Activated T-cell treated with anti-CD3 and anti-CD28 coated beads, Interleukin-2, amount 50 U/mL, for 48 hours (primary cell): ENCODE data around the gene FUT6.
"Not testable (repeated sequence)": the region's sequence is repeated elsewhere in the genome, so short reads cannot be mapped to it uniquely, and the experiment has no call there.

Experiments
- DNase-seq, 2 experiments: peaks; one replicate each; pipeline ENCODE4 v3.0.0-alpha.2; 2020

Gene FUT6

DNA sequence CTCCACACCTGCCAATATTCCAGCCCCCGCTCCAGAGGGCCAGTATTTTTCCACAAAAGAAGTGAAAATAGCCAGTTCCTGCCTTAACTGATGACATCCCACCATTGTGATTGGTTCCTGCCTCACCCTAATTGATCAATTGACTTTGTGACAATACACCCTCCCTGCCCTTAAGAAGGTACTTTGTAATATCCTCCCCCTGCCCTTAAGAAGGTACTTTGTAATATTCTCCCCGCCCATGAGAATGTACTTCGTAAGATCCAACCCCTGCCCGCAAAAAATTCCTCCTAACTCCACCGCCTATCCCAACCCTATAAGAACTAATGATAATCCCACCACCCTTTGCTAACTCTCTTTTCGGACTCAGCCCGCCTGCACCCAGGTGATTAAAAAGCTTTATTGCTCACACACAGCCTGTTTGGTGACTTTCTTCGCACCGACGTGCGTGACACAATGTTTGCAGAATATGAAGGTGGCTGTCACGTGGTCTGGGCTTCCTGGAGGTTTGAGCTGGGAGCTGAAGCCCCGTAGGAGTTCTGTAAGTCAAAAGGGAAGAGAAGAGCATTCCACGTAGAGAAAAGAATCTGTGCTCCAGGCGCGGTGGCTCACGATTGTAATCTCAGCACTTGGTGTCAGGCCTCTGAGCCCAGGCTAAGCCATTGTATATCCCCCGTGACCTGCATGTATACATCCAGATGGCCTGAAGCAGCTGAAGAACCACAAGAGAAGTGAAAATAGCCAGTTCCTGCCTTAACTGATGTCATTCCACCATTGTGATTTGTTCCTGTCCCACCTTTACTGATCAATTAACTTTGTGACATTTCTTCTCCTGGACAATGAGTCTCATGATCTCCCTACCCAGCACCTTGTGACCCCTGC lies 17.9 kb upstream of the FUT6 start:
- DNase-seq = no peak

DNA sequence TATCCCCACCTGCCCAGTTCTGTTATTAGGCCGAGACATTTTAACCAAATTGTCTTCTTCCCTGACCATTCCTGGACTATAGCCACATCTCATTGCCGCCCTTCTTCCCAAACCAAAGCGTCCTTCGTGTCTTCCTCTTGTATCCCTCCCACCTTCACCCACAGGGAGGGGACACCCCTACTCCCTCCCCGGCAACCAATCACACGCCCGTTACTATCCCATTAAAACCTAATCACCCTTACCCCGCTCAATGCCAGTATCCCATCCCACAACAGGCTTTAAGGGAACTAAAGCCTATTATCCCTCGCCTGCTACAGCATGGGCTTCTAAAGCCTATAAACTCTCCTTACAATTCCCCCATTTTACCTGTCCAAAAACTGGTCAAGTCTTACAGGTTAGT lies 15.6 kb upstream of the FUT6 start:
- not testable (repeated sequence) for DNase-seq

DNA sequence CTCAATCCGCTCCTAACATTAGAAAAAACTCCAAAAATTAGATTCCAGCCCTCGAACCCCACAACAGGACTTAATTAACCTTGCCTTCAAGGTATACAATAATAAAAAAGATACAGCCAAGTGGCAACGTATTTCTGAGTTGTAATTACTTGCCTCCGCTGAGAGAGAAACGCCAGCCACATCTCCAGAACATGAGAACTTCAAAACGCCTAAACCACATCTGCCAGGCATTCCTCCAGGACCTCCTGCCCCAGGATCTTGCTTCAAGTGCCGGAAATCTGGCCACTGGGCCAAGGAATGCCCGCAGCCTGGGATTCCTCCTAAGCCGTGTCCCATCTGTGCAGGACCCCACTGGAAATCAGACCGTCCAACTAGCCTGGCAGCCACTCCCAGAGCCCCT lies 14.6 kb upstream of the FUT6 start:
- not testable (repeated sequence) for DNase-seq

DNA sequence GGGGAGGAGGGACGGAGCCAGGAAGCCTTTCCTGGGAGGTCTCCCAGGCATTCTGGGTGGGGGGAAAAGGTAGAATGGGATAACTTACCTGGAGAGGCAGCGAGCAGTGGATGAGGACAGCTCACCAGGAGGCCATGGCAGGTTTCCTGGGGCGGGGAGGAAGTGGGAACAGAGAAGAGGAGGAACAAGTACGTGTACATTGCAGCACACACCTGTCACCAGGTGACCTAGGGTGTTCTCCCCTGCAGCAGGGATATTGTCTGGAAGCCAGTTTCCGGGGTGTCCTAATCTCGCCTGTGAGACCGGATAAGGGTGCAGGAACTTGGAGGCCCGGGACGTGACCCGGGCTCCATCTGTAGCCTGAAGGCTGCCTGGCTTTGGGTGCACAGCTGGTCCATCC lies 11.8 kb upstream of the FUT6 start, which contains the start of gene FUT3:
TSS of gene FUT3 (minus strand) at position 148 of the 400 bp plus-strand sequence.
- no peak for DNase-seq

DNA sequence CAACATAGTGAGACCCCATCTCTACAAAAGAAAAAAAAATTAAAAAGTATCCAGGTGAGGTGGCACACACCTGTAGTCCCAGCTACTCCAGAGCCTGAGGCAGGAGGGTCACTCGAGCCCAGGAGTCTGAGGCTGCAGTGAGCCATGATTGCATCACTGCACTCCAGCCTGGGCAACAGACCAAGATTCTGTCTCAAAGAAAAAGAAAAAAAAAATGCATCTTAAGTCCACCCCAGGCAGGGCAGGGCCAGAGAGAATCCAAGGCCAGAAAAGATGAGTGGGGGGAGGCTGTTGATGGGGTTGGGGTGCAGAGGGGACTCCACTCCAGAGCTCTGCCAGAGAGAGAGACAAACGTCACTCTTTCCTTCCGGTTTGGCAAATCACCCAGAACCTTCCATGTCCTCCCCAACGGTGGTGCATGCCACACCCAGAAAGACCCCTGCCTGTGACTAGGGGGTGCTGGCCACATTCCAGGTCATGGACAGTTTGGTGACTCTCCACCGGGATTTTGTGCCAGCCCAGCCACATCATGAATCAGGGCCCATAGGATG lies 11.3 kb upstream of the FUT6 start:
- DNase-seq = no peak

DNA sequence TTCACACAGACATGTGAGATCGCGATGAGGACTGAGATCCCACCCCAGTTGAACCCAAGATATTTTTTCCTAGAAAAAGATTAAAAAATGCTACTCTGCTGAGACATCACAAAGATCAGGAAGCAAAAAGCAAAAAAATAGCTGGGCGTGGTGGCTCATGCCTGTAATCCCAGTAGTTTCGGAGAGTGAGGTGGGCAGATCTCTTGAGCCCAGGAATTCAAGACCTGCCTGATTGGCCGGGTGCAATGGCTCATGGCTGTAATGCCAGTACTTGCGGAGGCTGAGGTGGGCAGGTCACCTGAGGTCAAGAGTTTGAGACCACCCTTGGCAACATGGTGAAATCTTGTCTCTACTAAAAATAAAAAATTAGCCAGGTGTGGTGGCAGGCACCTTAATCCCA lies 10.7 kb upstream of the FUT6 start:
- DNase-seq = no peak

DNA sequence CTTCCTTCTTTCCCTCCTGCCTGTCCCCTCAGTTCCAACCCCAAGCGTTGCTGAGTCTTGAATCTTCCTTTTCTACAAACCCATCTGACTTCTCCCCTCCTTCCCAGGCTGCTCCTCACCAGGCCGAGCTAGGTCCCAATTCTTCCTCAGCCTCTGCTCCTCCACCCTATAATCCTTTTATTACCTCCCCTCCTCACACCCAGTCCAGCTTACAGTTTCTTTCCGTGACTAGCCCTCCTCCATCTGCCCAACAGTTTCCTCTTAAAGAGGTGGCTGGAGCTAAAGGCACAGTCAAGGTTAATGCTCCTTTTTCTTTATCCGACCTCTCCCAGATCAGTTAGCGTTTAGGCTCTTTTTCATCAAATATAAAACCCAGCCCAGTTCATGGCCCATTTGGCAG lies 9.1 kb upstream of the FUT6 start:
- not testable (repeated sequence) for DNase-seq

DNA sequence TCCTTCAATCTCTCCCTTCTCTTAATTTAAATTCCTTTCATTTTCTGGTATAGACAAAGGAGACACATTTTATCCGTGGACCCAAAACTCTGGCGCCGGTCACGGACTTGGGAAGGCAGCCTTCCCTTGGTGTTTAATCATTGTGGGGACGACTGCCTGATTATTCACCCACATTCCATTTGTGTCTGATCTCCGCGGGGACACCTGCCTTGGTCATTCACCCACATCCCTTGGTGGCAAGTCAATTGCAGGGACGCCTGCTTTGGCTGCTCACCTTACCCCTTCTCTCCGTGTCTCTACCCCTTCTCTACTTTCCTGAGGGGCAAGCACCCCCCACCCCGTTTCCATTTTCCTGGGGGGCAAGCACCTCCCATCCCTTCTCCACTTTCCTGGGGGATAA lies 8.3 kb upstream of the FUT6 start:
- DNase-seq = not testable (repeated sequence)

DNA sequence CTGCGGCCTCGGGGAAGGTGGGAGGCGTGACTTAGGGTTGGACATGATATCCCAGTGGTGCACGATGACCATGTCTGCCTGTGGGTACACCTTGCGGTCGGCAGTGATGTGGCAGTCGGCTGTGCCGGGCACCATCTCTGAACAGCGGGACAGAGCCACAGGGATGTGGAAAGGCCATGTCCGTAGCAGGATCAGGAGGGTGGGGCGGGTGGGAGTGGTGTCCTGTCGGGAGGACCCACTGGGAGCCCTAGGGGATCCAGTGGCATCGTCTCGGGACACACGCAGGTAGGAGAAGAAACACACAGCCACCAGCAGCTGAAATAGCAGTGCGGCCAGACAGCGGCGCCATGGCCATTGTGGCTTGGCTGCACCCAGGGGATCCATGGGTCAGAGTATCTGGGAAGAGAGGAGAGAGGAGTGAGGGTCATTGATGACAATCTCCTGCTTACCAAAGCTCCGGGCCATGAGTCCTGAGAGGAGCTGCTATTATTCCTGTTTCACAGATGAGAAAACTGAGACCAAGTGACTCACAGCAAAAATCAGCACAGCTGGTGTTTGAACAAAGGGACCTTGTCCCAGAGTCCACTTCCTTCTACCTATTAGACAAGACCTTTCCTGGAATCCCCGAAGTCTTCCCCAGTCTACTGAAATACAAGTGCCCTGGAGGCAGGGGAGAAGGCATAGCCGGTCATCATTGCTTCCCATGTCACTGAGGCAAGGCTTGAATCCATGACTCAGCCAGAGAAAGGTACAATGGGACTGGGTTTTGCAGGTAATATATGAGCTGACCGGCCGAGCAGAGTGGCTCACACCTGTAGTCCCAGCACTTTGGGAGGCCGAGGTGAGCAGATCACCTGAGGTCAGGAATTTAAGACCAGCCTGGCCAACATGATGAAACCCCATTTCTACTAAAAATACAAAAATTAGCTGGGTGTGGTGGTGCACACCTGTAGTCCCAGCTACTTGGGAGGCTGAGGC lies 5.2 kb upstream of the FUT6 start:
- no peak for DNase-seq

DNA sequence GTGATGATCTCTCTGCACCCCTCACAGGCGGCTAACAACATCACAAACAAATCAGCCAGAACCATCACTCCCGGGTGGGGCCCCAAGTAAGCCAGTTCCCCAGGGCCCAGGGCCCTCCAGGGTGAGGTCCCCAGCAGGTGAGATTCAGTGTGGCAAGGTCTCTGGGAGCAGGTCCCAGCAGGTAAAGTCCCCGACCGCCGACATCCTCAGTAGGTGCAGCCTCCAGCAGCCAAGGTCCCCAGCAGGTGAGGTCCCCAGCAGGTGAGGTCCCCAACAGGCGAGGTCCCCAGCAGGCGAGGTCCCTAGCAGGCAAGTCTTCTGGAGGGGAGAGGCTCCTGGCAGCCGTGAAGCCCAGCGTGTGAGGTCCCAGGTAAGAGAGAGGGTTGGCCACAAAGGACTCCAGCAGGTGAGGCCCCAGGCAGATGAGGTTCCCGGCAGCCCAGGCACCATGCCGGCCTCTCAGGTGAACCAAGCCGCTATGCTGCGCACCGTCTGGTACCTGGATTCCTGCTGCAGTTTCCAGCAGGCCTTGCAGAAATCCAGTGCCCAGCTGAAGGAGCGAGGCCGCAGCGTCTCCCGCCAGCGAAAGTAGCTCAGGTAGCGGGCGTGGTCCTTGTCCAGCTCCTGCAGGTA lies 3.9 kb upstream of the FUT6 start:
- no peak for DNase-seq

DNA sequence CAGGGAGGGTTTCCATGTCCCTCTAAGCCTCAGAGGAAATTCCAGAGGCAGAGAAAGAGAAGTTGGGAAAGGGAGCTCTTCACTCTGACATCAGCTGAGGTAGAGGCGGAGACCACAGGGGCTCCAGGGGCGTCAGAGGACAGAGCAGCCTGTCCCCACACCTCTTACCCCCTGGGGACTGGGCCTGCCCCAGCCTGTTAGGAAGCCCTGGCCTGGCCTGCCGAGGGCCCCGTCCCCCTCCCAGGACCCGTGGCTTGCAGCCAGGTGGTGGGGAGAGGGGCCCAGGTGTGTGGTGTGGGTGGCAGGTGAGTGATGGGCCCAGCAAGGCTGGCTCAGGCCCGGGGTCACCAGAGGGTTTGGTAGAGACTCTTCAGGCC lies 2.2 kb upstream of the FUT6 start:
- DNase-seq = not testable (repeated sequence)

DNA sequence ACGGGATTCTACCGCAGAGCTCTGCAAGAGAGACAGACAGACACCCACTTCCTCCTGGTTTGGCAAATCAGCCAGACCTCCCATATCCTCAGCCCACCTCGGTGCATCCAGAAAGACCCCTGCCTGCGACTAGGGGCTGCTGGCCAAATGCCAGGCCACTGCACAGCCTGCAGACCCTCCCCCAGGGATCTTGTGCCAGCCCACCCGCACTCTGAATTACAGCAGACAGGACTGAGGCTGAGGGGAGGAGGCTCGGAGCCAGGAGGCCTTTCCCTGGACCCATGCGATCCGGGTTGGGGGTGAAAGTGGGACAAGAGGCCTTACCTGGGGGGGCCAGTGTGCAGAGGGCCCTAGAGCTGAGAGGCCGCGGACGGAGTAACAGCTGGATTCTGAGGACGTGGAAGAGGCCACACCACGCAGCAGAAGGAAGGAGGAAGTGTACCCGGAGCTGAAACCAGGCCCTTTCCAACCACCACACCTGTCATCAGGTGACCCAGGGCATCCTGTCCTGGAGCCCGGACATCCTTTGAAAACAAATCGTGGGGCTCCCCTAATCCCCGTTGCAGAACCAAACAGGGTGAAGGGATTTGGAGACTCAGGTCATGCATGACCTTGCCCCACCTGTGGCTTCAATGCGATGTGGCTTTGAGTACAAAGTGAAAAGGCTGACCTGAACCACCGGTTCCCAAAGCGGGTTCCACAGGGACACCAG lies 993 bp downstream of the FUT6 start:
- no peak for DNase-seq

DNA sequence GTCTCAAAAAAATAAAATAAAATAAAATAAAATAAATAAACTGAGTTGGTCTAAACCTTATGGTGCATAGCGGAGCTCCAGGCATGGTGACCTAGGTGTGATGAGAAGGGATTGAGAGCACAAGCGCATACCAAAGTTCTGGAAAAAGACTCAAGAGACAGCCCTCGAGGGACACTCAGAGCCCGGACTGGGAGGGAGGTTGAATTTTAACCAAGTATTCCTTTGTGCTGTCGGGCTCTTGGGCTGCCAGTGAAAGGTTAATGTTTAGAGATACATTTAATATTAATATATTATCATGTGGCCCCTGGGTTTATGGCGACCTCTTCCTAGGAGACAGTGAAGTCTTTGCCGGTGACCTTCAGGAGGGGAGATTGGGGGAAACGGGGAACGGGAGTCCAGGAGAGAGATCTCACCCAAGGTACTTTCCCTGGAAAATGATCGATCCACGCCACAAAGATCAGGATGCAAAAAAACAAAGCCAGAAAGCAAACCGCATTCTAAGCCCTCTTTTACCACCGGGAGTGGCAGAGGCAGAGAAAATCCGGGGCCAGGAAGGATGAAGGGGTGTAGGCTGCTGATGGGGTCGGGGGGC lies 1.6 kb downstream of the FUT6 start:
- no peak for DNase-seq

DNA sequence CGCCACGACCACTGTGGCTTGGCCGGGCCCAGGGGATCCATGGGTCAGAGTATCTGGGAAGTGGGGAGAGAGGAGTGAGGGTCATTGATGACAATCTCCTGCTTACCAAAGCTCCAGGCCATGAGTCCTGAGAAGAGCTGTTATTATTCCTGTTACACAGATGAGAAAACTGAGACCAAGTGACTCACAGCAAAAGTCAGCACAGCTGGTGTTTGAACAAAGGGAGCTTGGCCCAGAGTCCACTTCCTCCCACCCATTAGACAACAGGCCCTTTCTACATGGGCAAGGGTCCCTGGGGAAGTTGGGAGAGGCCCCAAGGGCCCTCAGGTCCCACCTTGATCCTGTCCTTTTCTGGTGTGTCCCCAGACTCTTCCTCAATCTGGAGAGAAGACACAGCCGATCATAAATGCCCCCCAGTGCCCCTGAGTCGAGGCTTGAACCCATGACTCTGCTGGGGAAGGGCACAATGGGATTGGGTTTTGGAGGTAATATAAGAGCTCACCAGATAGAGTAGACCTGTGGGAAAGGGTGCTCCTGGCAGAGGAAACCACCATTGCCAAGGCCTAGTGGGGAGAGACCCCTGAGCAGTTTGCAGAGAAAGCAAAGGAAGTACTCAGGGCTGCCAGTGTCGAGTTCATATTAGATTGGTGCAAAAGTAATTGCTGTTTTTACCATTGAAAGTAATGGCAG lies 6.8 kb downstream of the FUT6 start:
- no peak for DNase-seq

DNA sequence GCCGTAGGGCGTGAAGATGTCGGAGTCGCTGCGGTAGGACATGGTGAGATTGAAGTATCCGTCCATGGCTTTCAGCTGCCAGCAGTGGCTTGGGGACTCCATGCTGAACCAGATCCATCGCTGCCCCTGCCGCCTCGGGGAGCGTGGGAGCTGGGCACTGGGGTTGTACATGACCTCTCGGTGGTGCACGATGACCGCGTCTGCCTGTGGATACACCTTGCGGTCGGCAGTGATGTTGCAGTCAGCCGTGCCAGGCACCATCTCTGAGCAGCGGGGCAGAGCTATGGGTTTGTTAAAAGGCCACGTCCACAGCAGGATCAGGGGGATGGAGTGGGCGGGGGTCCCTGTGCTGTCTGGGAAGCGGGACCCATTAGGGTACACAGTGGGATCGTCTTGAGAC lies 7.4 kb downstream of the FUT6 start:
- no peak for DNase-seq

DNA sequence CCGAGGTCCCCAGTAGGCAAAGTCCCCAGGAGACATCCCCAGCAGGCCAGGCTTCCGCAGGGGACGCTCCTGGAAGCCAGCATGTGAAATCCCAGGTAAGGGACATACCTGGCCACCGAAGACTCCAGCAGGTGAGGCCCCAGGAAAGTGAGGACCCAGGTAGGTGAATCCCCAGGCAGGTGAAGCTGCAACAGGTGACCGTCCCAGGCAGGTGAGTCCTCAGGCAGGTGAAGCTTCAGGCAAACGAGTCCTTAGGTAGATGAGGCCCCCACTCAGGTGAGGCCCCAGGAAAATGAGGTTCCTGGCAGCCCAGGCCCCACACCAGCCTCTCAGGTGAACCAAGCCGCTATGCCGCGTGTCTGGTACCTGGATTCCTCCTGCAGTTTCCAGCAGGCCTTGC lies 8.3 kb downstream of the FUT6 start:
- no peak for DNase-seq

DNA sequence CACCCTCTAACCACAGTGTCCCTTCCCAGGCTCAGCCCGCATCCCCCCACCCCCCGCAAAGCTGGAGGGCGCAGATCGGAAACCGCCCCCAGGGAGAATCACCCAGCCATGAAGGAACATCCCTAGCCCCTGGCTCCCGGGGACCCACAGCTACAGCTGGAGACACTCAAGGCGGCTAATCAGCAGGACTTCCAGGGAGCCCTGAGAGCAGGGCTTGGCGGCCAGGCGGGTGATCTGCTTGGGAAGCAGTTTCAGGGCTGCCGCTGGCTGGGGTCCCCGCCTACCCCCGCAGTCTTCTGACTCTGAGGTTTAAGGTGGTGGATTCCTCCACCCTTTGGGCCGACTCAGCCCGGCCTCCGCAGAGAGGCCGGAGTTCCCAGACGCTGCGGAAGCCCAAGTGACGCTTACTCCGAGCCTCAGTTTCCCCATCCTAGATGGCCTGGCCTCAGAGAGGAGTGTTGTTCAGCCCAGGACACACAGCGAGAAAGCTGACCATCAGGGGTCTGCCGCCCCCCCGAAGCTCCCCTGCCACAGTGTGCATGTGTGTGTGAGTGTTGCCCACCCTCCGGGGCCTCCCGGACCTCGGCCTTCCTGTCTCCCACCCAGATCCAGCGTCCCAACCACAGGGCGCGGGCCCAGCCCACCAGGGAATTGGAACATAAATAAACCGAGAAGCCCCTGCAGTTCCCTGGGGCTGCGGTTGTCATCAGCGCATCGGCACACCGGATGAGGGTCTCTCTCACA lies 9.8 kb downstream of the FUT6 start:
- no peak for DNase-seq

DNA sequence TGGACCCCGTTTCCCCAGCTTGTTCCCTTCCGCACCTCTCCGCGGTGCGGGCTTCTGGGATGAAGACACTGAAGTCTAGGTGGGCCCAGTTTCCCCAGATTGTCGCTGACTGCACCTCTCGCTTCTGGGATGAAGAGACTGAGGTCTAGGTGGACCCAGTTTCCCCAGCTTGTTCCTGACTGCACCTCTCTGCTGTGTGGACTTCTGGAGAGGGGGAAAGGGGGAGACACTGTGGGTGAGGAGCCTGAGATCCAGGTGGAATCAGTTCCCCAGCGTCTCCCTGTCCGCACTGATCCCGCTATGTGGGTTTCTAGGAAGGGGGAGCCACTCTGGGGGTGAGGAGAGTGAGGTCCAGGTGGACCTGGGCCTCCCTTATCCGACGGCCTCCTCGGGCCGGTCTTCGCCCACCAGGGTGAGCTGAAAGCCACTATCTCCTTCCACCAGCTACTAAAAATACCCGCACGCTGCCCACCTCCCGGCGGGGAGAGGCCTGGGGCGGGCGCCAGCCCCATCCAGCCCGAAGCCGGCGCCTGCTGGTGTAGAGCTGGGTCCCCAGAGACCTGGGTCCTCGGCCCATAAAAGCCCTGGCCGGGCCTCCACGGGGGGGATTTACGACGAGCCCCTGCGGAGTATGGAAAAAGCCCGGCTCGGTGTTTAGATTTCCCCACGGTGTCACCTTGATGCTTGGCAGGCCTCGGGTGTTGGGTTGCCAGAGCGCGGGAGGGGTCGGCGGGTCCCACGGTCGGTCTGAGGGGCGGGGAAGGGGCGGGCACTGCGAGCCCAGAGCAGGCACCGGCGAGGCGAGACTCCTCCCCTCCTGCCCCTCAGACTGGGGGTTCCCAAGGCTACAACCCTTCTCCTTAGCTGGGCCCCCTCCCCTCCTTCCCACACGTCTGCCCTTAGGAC lies 10.6 kb downstream of the FUT6 start:
- DNase-seq = peak; percentile 69 to 71
